Fibroblast of the aortic adventitia (primary cell): ENCODE measurements around the gene GPRC5A. TPM values are rescaled to one million over a fixed set of nuclear protein-coding genes. Genes with fewer than 3 reads are reported as not detected.
A peak's percentile ranks its signal among the peaks of the same experiment; 100 is the strongest.

ENCODE experiments used
- DNase-seq: peaks from one replicate; pipeline ENCODE4 v3.0.0-alpha.2; 2010; ENCODE audit warnings: low read depth
- H3K4me3 ChIP-seq: 2 replicates; pipeline ENCODE4 v1.5.1; 2011; ENCODE audit warnings: low read depth, mild to moderate bottlenecking, control low read depth, low read length, moderate library complexity
- CTCF ChIP-seq: IDR thresholded peaks from 2 replicates; pipeline ENCODE4 v1.5.1; 2011; ENCODE audit warnings: mild to moderate bottlenecking, low read length, control low read depth, inconsistent platforms; ENCODE audit not compliant: insufficient read depth
- total RNA-seq: library from RNA; depleted of rRNA; stranded (reverse); fragments of >200 nt; gene quantifications from 2 replicates; pipeline ENCODE4 v1.2.3, GENCODE V29; 2012; ENCODE audit warnings: low replicate concordance

Gene GPRC5A
- total RNA-seq, 1 donor, result 5.4 TPM

GRCh38 chr12:12947902-12948301 is 56.5 kb downstream of the GPRC5A start:
- peak; percentile 15 for DNase-seq
- no peak for TF ChIP-seq CTCF
- H3K4me3 ChIP-seq, result no peak overlapping the region

- DNase-seq, result no peak
- H3K4me3 ChIP-seq, result no peak overlapping the region
- TF ChIP-seq CTCF, result no peak
These were observed 60.1 kb downstream of the GPRC5A start for GRCh38 chr12:12951504-12951903.

- TF ChIP-seq CTCF, result no peak
- no peak within 1 kb of the TSS for H3K4me3 ChIP-seq
- no peak for DNase-seq
These were observed 60.7 kb downstream of the GPRC5A start, which contains the start of gene GPRC5D for GRCh38 chr12:12952036-12952435. TSS of gene GPRC5D (minus strand) at chr12:12952170. CDS start at chr12:12950384, 1,786 bp downstream.

- no peak overlapping the region for H3K4me3 ChIP-seq
- TF ChIP-seq CTCF, result no peak
- no peak for DNase-seq
These were observed 63.0 kb downstream of the GPRC5A start for GRCh38 chr12:12954356-12954755.

- no peak for TF ChIP-seq CTCF
- DNase-seq, result no peak
- H3K4me3 ChIP-seq, result no peak overlapping the region
These were observed 63.7 kb downstream of the GPRC5A start for GRCh38 chr12:12954878-12955625.

GRCh38 chr12:12958886-12959285 is 67.5 kb downstream of the GPRC5A start:
- no peak overlapping the region for H3K4me3 ChIP-seq
- no peak for TF ChIP-seq CTCF
- DNase-seq, result no peak
